ENCODE measurements around the gene KLF12. TPM values are rescaled to one million over a fixed set of nuclear protein-coding genes. Genes with fewer than 3 reads are reported as not detected.

Gene KLF12
- total and polyA plus RNA-seq, 9 of the 15 experiments (the other 6 are each of a cell fraction or from before 2014, with no cell fraction given): under 0.01 to 0.07 (median 0.05) TPM; not detected in 3

DNA sequence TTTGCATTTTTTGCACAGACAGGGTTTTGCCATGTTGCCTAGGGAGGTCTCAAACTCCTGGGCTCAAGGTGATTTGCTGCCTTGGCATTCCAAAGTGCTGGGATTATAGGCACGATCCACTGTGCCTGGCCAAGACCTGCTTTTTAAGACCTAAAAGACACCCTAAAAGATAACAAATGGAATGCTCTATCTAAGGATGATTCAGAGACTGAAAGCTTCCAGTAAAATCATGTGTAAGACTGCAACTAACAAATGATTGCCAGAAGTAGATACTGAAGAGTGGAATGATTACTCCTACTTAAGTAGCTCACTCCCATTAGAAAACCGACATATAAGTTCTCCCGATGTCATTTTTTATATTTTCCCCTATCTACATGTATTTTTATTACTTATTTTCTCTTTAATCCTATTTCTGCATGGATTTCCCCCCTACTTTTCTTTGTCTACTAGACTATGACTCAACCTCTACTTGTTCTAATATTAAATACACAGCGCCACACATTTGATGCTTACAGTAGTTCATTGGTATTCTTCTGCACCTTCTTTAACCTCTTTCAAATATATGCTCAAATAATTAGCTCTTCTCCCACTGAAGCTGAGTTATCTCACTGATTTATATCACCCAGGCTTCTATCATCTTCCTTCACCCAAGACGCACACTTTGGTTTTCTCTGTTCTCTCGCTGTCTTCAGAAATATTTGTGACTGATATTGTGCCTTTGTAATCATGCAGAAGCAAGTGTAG is 32.2 kb upstream of the KLF12 start:
- H3K9ac ChIP-seq (ENCODE audit: insufficient read depth in 1 of 2, low read depth in 2 of 2, low read length in 2 of 2): no peak overlapping the region
- no peaks in the 10 kb centered on the region for H4K20me1 ChIP-seq (replicated peaks; ENCODE audit: control insufficient read depth, insufficient read depth, low read length)
- TF ChIP-seq ZNF282 (CRISPR knock-in tag; IDR thresholded peaks at IDR 0.05) (no peak), GATAD2B (IDR thresholded peaks at IDR 0.05; ENCODE audit: borderline replicate concordance) (no peak), ZSCAN29 (IDR thresholded peaks at IDR 0.05) (no peak), FUS (optimal IDR thresholded peaks at IDR 0.05; ENCODE audit: low read depth, low read length) (no peak), HEY1 (CRISPR knock-in tag; IDR thresholded peaks at IDR 0.05; ENCODE audit: borderline replicate concordance) (no peak), ZNF589 (CRISPR knock-in tag; IDR thresholded peaks at IDR 0.05; ENCODE audit: low read depth) (no peak), NBN (IDR thresholded peaks at IDR 0.05; ENCODE audit: low read depth) (no peak), RNF2 (IDR thresholded peaks at IDR 0.05) (no peak), SMARCA5 (IDR thresholded peaks at IDR 0.05) (no peak), ESRRA (IDR thresholded peaks at IDR 0.05; ENCODE audit: borderline replicate concordance, low read depth) (no peak), SMARCA4 (IDR thresholded peaks at IDR 0.05) (no peak), KLF10 (CRISPR knock-in tag; IDR thresholded peaks at IDR 0.05) (no peak), SIN3A (IDR thresholded peaks at IDR 0.05; ENCODE audit: borderline replicate concordance in 2 of 2, control insufficient read depth in 1 of 2, low read depth in 2 of 2, low read length in 2 of 2) (no peak), ARID2 (IDR thresholded peaks at IDR 0.05) (no peak), STAT5B (CRISPR knock-in tag; IDR thresholded peaks at IDR 0.05) (no peak), NCOA6 (IDR thresholded peaks at IDR 0.05) (no peak), NCOA2 (IDR thresholded peaks at IDR 0.05; ENCODE audit: partially characterized antibody in 2 of 2) (no peak), MEF2D (tag; conservative IDR thresholded peaks at IDR 0.05; ENCODE audit: low read depth) (no peak)
- TF ChIP-seq, protein P1, sequence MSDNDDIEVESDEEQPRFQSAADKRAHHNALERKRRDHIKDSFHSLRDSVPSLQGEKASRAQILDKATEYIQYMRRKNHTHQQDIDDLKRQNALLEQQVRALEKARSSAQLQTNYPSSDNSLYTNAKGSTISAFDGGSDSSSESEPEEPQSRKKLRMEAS (CRISPR knock-in tag; IDR thresholded peaks at IDR 0.05): no peak
- H3K79me2 ChIP-seq (ENCODE audit: control insufficient read depth, insufficient read depth, low read length): no peaks in the 10 kb centered on the region
- no peaks in the 10 kb centered on the region for H3K36me3 ChIP-seq (ENCODE audit: control insufficient read depth, insufficient read depth, low read length)
- ChIA-PET POLR2A (no interaction called here), CTCF (ENCODE audit: low intra/inter-chr PET ratio) (no interaction called here)
- no peaks in the 10 kb centered on the region for H3K9me1 ChIP-seq (ENCODE audit: control insufficient read depth, insufficient read depth, low read length)
- no peak overlapping the region for H3K4me2 ChIP-seq (ENCODE audit: insufficient read depth, low read length)
- H3K27me3 ChIP-seq (ENCODE audit: control insufficient read depth in 2 of 2, insufficient read depth in 2 of 2, low read length in 2 of 2): no peaks in the 10 kb centered on the region
- H3K27ac ChIP-seq (ENCODE audit: extremely low read depth, low read depth, low read length): no peak overlapping the region
- no TSS peak for BruUV-seq (replicated peaks)
- ATAC-seq: no peak
- no peak overlapping the region for H2AFZ ChIP-seq (ENCODE audit: low read depth, low read length)
- FAIRE-seq: no peak
- WGBS (ENCODE audit: insufficient coverage, low coverage, missing lambda C conversion rate): 1% methylated on average over 4 of the region's 6 CpGs
- no peak overlapping the region for H3K4me3 ChIP-seq
- intact Hi-C loops (cut with micrococcal nuclease): no loop called here
- no peak for DNase-seq (ENCODE audit: extremely low read depth in 1 of 4, low spot score in 3 of 4)
- no peaks in the 10 kb centered on the region for H3K9me3 ChIP-seq (replicated peaks; ENCODE audit: control insufficient read depth, insufficient read depth, low read depth, low read length)
- no peaks in the 10 kb centered on the region for H3K4me1 ChIP-seq (replicated peaks in 1 of 2; ENCODE audit: control insufficient read depth in 2 of 2, insufficient read depth in 2 of 2, low read length in 2 of 2)
- in situ Hi-C loops (cut with MboI): no loop called here
